Peyer's patch (tissue), 4 donors: ENCODE measurements around the gene TMEM81.

ENCODE experiments used
- POLR2A ChIP-seq, 2 donors: fragments of 450-650 bp; IDR thresholded peaks; one replicate each; pipeline ENCODE4 v1.5.1; 2017; ENCODE audit warnings: antibody characterized with exemption in 2 of 2, mild to moderate bottlenecking in 2 of 2, moderate library complexity in 2 of 2
- TF ChIP-seq, protein P1 (sequence below), 6 experiments: fragments of 450-650 bp in 4 of 6; fragments of 200-600 bp in 2 of 6; sonication (generic) in 1 of 6; IDR thresholded peaks; one replicate each; pipeline ENCODE4 v1.5.1; 2017 to 2019; ENCODE audit warnings: antibody characterized with exemption in 6 of 6, mild to moderate bottlenecking in 3 of 6, moderate library complexity in 1 of 6

DNA sequence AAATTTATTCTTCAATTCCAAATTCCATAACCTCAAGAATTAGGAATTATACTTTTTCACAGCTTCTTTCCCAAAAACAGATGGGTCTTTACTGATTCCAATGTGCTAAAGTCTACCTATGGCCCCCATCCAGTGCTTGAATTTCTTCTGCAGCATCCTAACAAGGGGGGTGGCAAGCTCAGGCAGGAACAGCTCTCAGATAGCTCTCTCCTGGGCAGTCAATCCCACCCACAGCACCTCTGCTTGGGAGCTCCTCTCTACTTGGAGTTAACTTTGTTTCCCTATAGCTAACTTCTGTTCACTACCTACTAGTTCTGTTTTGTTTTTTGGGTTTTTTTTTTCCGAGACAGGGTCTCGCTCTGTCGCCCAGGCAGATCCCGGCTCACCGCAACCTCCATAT is 25.5 kb upstream of the TMEM81 start:
- TF ChIP-seq POLR2A (IDR thresholded peaks at IDR 0.05): no peak
- TF ChIP-seq, protein P1, sequence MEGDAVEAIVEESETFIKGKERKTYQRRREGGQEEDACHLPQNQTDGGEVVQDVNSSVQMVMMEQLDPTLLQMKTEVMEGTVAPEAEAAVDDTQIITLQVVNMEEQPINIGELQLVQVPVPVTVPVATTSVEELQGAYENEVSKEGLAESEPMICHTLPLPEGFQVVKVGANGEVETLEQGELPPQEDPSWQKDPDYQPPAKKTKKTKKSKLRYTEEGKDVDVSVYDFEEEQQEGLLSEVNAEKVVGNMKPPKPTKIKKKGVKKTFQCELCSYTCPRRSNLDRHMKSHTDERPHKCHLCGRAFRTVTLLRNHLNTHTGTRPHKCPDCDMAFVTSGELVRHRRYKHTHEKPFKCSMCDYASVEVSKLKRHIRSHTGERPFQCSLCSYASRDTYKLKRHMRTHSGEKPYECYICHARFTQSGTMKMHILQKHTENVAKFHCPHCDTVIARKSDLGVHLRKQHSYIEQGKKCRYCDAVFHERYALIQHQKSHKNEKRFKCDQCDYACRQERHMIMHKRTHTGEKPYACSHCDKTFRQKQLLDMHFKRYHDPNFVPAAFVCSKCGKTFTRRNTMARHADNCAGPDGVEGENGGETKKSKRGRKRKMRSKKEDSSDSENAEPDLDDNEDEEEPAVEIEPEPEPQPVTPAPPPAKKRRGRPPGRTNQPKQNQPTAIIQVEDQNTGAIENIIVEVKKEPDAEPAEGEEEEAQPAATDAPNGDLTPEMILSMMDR (IDR thresholded peaks at IDR 0.05): no peak
